A549 (cell line): Measurements from ENCODE around the gene BNIP5.

Experiments
- CBX2 ChIP-seq: fragments of 200-600 bp; sonication (generic); IDR thresholded peaks from 2 replicates; pipeline ENCODE4 v1.6.1; 2016; ENCODE audit warnings: low read depth, mild to moderate bottlenecking, borderline replicate concordance
- EHMT2 ChIP-seq: fragments of 200-600 bp; sonication (generic); IDR thresholded peaks from 2 replicates; pipeline ENCODE4 v1.6.1; 2016; ENCODE audit warnings: antibody characterized with exemption, low read depth, mild to moderate bottlenecking, moderate library complexity
- ESRRA ChIP-seq: fragments of 150-350 bp; IDR thresholded peaks from 2 replicates; pipeline ENCODE4 v1.6.1; 2014; ENCODE audit warnings: mild to moderate bottlenecking, low read length, borderline replicate concordance
- RCOR1 ChIP-seq: fragments of 150-350 bp; IDR thresholded peaks from 2 replicates; pipeline ENCODE4 v1.6.1; 2014; ENCODE audit warnings: antibody characterized with exemption, low read length, low read depth
- RFX5 ChIP-seq: fragments of 450-650 bp; IDR thresholded peaks from 2 replicates; pipeline ENCODE4 v1.7.1; 2014; ENCODE audit warnings: antibody characterized with exemption, mild to moderate bottlenecking, moderate library complexity
- TF ChIP-seq, protein P1 (sequence below): fragments of >200 bp; sonication (Bioruptor Twin); formaldehyde crosslinking; IDR thresholded peaks from 3 replicates; pipeline ENCODE4 v1.5.1; 2016
- TF ChIP-seq, protein P2 (sequence below): IDR thresholded peaks from 2 replicates; pipeline ENCODE4 v1.6.1; 2012
- TF ChIP-seq, protein P3 (sequence below): fragments of 450-650 bp; IDR thresholded peaks from 2 replicates; pipeline ENCODE4 v1.6.1; 2014; ENCODE audit warnings: antibody characterized with exemption

DNA sequence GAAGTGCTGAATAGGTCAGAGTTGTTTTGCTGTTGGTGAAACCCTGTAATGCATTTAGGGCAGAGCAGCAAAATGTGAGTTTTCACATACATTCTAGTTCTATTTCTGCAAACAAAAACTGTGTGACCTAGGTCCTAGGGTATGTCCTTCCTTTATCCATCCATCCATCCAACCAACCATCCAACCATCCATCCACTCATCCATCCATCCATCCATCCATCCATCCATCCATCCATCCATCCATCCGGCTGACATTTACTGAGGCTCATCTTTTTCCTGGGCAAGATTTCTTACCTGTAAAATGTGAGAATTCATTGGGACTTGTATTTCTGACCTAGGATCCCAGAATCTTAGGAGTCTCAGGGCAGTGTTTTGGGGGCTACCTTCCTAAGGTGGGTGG is 52.3 kb downstream of the BNIP5 start:
- TF ChIP-seq, protein P1, sequence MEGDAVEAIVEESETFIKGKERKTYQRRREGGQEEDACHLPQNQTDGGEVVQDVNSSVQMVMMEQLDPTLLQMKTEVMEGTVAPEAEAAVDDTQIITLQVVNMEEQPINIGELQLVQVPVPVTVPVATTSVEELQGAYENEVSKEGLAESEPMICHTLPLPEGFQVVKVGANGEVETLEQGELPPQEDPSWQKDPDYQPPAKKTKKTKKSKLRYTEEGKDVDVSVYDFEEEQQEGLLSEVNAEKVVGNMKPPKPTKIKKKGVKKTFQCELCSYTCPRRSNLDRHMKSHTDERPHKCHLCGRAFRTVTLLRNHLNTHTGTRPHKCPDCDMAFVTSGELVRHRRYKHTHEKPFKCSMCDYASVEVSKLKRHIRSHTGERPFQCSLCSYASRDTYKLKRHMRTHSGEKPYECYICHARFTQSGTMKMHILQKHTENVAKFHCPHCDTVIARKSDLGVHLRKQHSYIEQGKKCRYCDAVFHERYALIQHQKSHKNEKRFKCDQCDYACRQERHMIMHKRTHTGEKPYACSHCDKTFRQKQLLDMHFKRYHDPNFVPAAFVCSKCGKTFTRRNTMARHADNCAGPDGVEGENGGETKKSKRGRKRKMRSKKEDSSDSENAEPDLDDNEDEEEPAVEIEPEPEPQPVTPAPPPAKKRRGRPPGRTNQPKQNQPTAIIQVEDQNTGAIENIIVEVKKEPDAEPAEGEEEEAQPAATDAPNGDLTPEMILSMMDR: no peak
- TF ChIP-seq, protein P2, sequence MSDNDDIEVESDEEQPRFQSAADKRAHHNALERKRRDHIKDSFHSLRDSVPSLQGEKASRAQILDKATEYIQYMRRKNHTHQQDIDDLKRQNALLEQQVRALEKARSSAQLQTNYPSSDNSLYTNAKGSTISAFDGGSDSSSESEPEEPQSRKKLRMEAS: no peak
- no peak for TF ChIP-seq RCOR1
- TF ChIP-seq RFX5: no peak
- TF ChIP-seq EHMT2: no peak
- TF ChIP-seq ESRRA: no peak
- no peak for TF ChIP-seq CBX2
- TF ChIP-seq, protein P3, sequence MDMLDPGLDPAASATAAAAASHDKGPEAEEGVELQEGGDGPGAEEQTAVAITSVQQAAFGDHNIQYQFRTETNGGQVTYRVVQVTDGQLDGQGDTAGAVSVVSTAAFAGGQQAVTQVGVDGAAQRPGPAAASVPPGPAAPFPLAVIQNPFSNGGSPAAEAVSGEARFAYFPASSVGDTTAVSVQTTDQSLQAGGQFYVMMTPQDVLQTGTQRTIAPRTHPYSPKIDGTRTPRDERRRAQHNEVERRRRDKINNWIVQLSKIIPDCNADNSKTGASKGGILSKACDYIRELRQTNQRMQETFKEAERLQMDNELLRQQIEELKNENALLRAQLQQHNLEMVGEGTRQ: no peak
